HepG2 (cell line): ENCODE measurements around the gene TTYH2.

ENCODE experiments used
- BCL6 ChIP-seq: IDR thresholded peaks from 2 replicates; pipeline ENCODE4 v1.6.1; 2016; ENCODE audit warnings: missing genetic modification reagents, missing compliant biosample characterization
- MXD4 ChIP-seq: IDR thresholded peaks from 2 replicates; pipeline ENCODE4 v1.6.1; 2016; ENCODE audit warnings: mild to moderate bottlenecking, missing biosample characterization, missing genetic modification reagents
- POLR2AphosphoS5 ChIP-seq: IDR thresholded peaks from 2 replicates; pipeline ENCODE4 v1.6.1; 2012; ENCODE audit warnings: low read depth, low read length
- SKIL ChIP-seq: sonication (generic); formaldehyde crosslinking; IDR thresholded peaks from 2 replicates; pipeline ENCODE4 v1.8.0; 2022; ENCODE audit warnings: missing genetic modification reagents, mild to moderate bottlenecking, moderate library complexity, borderline replicate concordance
- SP1 ChIP-seq, 2 experiments: fragments of 450-650 bp in 1 of 2; sonication (generic) in 1 of 2; formaldehyde crosslinking in 1 of 2; IDR thresholded peaks; 2 replicates each; pipeline versions ENCODE4 v1.4.0 to v1.6.1; 2016 to 2020; ENCODE audit warnings: missing genetic modification reagents in 1 of 2
- YY1 ChIP-seq: IDR thresholded peaks from 2 replicates; pipeline ENCODE4 v1.6.1; 2011; ENCODE audit warnings: low read length, low read depth, moderate library complexity, mild to moderate bottlenecking; ENCODE audit not compliant: insufficient read depth, insufficient replicate concordance
- ZNF468 ChIP-seq: sonication (generic); formaldehyde crosslinking; IDR thresholded peaks from 2 replicates; pipeline ENCODE4 v1.8.0; 2022; ENCODE audit warnings: mild to moderate bottlenecking, moderate library complexity, missing genetic modification reagents
- ZNF605 ChIP-seq: sonication (generic); formaldehyde crosslinking; IDR thresholded peaks from 2 replicates; pipeline ENCODE4 v1.8.0; 2022; ENCODE audit warnings: mild to moderate bottlenecking, missing genetic modification reagents

DNA sequence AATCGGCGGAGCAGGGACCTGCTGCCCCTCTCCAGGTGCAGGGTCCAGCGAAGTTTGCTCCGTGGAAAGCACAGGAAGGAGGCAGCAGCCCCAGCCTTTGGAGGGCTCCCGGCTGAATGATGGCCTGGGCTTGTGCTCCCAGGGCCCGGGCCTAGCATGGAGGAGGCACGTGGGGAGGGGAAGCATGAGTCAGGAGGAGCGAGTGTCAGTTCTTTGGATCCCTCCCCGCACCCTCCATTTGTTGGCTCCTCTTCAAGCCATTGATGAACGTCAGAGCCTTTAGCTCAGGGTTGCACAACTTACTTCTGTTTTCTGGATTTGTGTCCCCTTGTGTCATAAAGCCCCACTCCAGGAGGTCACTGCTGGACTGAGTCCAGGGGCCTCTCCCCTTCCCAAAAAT lies 25.8 kb downstream of the TTYH2 start:
- TF ChIP-seq BCL6 (CRISPR knock-in tag) (no peak), MXD4 (CRISPR knock-in tag) (no peak), SKIL (CRISPR knock-in tag) (no peak), ZNF468 (CRISPR knock-in tag) (no peak), POLR2AphosphoS5 (no peak), SP1 (IDR thresholded peaks at IDR 0.05) (no peak), SP1 (CRISPR knock-in tag; IDR thresholded peaks at IDR 0.05) (no peak), YY1 (no peak), ZNF605 (CRISPR knock-in tag) (no peak)
